ENCODE data around the gene GMDS. TPM values are rescaled to one million over a fixed set of nuclear protein-coding genes. Genes with fewer than 3 reads are reported as not detected.

The GMDS gene
- polyA plus RNA-seq, 1 experiment, result 7.1 TPM

GRCh38 chr6:1744543-1744942 lies 500.9 kb downstream of the GMDS start:
- Histone ChIP-seq H3K4me3 (ENCODE audit: low read depth, low read length) (no peak overlapping the region), H3K27me3 (ENCODE audit: control insufficient read depth, insufficient read depth, low read length) (no peaks in the 10 kb centered on the region), H3K36me3 (ENCODE audit: control insufficient read depth, insufficient read depth, low read length) (no peaks in the 10 kb centered on the region)
- TF ChIP-seq CTCF (IDR thresholded peaks at IDR 0.05; ENCODE audit: insufficient read depth, low read depth, low read length), result no peak
- ChIA-PET CTCF (no interaction called here), POLR2A (no interaction called here)
- no peak for DNase-seq (ENCODE audit: low read depth)

- DNase-seq (ENCODE audit: low read depth), result no peak
- CTCF ChIA-PET, result no interaction called here
Observed at GRCh38 chr6:1739680-1740079, 505.7 kb downstream of the GMDS start.

GRCh38 chr6:1739220-1739619 lies 506.2 kb downstream of the GMDS start:
- no peaks in the 10 kb centered on the region for H3K36me3 ChIP-seq (ENCODE audit: control insufficient read depth, insufficient read depth, low read length)
- POLR2A ChIA-PET, result no interaction called here
- CTCF ChIA-PET, result interaction anchor here (0.6 kb wide), 1 partner anchor 653 kb away, joined by 3 read pairs; no protein-coding TSS in a partner anchor
- DNase-seq (ENCODE audit: low read depth), result no peak
- H3K4me3 ChIP-seq (ENCODE audit: low read depth, low read length), result no peak overlapping the region
- TF ChIP-seq CTCF (IDR thresholded peaks at IDR 0.05; ENCODE audit: insufficient read depth, low read depth, low read length), result no peak
- H3K27me3 ChIP-seq (ENCODE audit: control insufficient read depth, insufficient read depth, low read length), result no peaks in the 10 kb centered on the region

More at GRCh38 chr6:1739680-1740079, 505.7 kb downstream of the GMDS start:
- Histone ChIP-seq H3K27me3 (ENCODE audit: control insufficient read depth, insufficient read depth, low read length) (no peaks in the 10 kb centered on the region), H3K4me3 (ENCODE audit: low read depth, low read length) (no peak overlapping the region), H3K36me3 (ENCODE audit: control insufficient read depth, insufficient read depth, low read length) (no peaks in the 10 kb centered on the region)
- no peak for TF ChIP-seq CTCF (IDR thresholded peaks at IDR 0.05; ENCODE audit: insufficient read depth, low read depth, low read length)
- POLR2A ChIA-PET, result no interaction called here

GRCh38 chr6:1738558-1739081 lies 506.8 kb downstream of the GMDS start:
- POLR2A ChIA-PET, result interaction anchor here (0.5 kb wide), 1 partner anchor 83 kb away, joined by 3 read pairs; no protein-coding TSS in a partner anchor
- no peak for TF ChIP-seq CTCF (IDR thresholded peaks at IDR 0.05; ENCODE audit: insufficient read depth, low read depth, low read length)
- Histone ChIP-seq H3K36me3 (ENCODE audit: control insufficient read depth, insufficient read depth, low read length) (no peaks in the 10 kb centered on the region), H3K27me3 (ENCODE audit: control insufficient read depth, insufficient read depth, low read length) (no peaks in the 10 kb centered on the region), H3K4me3 (ENCODE audit: low read depth, low read length) (no peak overlapping the region)
- no peak for DNase-seq (ENCODE audit: low read depth)
- CTCF ChIA-PET, result interaction anchor here (0.6 kb wide), 1 partner anchor 653 kb away, joined by 3 read pairs; no protein-coding TSS in a partner anchor

- ChIA-PET POLR2A (no interaction called here), CTCF (no interaction called here)
- no peak for DNase-seq (ENCODE audit: low read depth)
- TF ChIP-seq CTCF (IDR thresholded peaks at IDR 0.05; ENCODE audit: insufficient read depth, low read depth, low read length), result no peak
- Histone ChIP-seq H3K4me3 (ENCODE audit: low read depth, low read length) (no peak overlapping the region), H3K36me3 (ENCODE audit: control insufficient read depth, insufficient read depth, low read length) (no peaks in the 10 kb centered on the region), H3K27me3 (ENCODE audit: control insufficient read depth, insufficient read depth, low read length) (no peaks in the 10 kb centered on the region)
Observed at GRCh38 chr6:1737463-1738311, 507.7 kb downstream of the GMDS start.

Measured in BJ (cell line).